8988T (cell line): ENCODE data around the gene CBLL1.

Experiments used
- DNase-seq: peaks from one replicate; pipeline ENCODE4 v3.0.0; 2011

The CBLL1 gene, protein sequence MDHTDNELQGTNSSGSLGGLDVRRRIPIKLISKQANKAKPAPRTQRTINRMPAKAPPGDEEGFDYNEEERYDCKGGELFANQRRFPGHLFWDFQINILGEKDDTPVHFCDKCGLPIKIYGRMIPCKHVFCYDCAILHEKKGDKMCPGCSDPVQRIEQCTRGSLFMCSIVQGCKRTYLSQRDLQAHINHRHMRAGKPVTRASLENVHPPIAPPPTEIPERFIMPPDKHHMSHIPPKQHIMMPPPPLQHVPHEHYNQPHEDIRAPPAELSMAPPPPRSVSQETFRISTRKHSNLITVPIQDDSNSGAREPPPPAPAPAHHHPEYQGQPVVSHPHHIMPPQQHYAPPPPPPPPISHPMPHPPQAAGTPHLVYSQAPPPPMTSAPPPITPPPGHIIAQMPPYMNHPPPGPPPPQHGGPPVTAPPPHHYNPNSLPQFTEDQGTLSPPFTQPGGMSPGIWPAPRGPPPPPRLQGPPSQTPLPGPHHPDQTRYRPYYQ

DNA sequence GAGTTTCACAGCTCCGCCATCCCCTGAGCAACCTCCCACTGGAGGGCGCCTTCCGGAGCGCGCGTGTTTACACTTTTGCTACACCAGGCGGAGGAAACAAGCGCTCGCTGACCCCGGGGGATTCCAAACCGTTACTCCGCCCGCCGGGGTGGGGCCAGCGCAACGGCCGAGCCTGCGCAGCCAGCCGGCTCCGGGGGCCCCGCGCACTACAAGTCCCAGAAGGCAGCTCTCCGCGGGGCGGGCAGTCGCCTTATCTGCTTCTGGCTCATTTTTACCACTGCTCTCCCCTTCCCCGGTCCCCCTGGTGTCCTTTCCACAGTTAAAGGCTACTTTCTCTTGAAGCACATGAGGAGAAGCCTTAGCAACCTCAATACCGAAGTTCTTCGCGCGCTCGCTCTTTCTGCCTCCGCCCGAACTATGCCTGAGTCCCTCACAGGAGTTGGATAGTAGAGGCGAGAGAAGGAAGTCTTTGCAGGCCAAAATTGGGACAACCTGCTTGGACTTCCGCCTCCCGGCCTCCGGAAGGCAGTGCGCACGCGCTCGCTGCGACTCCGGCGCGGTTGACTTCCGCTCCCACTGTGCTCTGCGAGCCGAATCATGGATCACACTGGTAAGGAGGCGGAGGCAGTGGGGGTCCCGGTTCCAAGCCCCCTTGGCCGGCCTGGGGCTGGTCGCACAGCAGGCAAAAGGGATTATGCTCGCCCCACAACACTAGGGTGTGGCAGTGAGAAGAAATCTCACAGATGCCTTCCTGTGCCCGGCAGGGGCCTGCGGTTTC lies at the start of gene CBLL1:
Gene CBLL1 (plus strand): TSS at position 576 of the 778 bp plus-strand sequence. CDS start 22 bp downstream, at position 598.
- DNase-seq: peak; percentile 57

DNA sequence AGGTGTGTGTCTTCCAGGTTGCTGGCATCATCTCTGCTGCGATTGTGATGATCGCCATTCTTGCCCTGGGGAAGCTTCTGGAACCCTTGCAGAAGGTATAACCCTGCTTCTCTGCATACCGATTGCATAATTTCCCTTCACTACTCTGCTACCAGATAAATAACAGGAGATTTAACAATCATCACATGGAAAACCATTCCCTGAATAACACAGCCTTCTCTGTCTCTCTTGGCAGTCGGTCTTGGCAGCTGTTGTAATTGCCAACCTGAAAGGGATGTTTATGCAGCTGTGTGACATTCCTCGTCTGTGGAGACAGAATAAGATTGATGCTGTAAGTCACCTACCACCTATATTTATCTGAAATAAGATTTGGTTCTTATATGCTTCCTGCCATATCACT lies 49.6 kb upstream of the CBLL1 start:
- DNase-seq: no peak

DNA sequence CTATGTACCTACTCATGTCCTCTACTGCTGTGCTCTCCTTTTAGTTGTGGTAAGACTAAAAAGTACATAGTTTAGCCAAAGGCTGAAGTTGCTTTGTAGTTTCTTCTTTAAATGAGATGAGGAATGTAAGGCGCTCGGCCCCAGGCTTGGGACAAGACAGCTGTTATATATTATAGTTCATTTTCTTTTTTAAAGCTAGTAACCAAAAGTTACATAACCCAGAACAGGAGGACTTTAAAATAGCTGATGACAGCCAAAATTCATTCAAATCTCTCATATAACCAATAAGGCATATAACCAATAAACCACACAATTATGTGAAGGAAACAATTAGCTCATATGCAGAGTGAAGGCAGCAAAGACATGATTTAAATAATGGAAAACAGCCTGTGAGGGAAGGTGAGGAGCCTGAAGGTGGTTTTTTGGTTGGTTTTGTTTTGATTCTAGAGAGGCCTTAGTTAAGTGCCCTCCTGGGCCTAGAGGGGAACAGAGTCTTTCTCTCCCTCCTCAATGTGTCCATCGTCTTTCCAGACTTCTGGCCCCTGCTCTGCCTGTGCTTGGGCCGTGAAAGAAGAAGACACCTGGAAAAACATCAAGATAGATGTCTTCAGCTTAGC lies 47.5 kb upstream of the CBLL1 start:
- DNase-seq: no peak

DNA sequence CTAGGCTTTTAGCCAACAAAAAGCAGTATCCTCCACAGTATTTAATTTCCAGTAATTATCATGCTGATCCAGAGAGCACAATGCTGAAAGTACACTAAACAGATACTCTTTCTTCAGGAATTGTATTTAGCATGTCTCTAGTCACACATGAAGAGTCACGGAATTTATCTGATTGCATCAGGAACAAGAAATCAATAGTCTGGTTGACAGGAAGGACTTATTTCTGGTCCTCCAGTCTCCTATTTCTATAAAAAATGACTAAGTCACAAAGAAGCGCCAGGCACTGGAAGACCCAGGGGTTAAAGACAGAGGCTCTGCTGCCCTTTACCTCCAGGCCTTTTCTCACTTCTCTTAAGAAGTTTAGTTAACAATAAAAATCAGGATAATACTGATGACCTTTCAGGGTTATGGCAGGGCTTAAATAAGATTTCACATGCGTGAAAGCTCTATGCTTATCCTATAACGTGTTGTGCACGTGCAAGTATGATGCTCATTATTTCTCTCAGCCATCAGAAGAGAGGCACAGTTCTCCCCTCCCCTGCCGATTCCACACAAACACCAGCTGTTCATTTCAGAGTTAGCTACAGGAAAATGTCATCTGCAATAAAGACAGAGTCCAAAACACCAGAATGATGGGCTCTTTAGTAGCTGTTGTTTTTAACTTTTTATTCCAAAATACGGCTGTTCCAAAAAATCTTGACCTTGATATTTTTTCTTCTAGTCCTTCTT lies 46.5 kb upstream of the CBLL1 start:
- DNase-seq: no peak

DNA sequence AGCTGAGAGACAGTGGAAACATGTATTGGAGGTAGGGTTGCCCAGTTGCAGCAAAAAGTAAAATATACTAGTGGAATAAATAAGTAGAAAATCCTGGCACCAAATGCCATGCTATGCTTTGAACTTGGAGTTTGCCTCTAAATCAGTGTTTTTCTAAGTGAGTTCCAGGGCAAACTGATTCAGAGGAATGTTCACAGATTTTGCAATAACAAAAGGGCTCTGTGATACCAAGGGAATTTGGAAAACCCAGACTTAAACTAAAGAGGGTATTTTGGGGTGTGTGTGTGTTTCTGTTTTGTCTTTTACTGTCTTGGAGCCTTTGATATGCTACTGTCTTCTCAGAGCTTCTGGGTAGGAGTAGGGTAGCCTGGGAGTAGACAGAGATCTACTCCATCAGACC lies 43.4 kb upstream of the CBLL1 start:
- DNase-seq: no peak

DNA sequence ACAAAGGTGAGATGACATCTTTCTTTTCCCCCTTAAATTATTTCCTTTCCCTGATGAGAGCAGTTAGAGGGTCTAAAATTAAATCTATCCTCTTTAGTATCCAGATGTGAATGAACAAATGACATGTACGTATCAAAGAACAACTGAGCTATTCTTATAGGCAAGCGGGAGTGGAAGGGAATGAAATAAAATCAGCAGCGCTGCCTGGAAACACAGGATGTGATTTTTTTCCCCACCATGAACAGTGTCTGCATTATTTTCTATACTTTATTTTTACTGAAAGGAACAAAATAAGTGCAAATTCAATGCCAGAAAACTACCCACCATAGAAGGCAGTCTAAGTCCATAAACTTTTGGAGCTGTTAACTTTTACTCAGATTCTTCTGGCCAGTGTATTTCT lies 42.8 kb upstream of the CBLL1 start:
- DNase-seq: no peak

DNA sequence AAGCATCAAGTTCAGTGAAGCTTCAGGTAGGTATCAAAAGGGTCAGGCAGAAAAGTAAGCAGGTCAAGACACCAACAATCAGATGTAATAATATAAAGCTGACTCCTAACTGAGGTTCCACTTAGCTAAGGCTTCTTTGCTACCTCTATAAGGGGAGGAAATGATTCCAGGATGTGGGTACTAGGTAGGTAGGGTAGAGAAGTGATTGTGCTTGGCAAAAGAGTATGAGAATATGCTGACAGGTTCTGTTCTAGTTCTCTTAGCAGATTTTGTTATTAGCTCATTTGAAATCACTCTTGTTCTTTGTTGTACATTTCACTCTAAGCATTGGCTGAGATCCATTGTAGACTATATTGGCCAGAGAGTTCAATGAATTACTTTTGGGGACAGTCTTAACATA lies 40.7 kb upstream of the CBLL1 start:
- no peak for DNase-seq

DNA sequence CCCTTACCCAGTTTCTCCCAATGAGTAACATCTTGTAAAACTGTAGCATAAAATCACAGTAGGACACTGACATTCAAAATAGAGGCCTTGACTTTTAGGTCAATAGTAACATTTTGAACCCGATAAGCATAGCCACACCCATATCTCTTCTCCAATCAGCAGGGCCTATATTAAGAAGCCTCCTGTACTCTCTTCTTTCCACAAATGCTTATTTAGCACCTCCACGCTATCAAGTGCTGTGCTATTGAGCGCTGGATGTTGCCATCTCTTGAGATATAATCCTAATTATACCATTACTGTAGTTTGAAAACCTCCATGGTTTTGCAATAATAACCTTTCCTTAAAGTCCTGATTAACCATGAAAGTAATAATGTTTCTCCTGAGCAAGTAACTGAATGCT lies 40.1 kb upstream of the CBLL1 start:
- DNase-seq: no peak

DNA sequence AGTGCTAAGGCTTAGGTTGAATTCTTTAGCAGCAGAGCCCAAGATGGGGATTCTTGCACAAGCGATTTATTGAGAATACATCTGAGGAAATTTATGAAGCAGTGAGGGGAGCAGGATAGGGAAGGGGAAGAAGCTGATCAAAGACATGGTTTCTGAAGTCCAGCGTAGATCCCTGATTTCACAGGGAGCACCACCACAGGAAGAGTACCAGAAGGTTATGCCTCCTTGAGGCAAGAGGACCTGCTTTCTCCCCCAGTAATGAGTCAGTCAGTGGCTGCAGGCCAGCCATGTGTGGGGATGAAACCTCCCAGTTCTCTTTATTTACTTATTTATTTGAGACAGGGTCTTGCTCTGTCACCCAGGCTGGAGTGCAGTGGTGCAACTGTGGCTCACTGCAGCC lies 35.0 kb upstream of the CBLL1 start:
- DNase-seq: no peak

DNA sequence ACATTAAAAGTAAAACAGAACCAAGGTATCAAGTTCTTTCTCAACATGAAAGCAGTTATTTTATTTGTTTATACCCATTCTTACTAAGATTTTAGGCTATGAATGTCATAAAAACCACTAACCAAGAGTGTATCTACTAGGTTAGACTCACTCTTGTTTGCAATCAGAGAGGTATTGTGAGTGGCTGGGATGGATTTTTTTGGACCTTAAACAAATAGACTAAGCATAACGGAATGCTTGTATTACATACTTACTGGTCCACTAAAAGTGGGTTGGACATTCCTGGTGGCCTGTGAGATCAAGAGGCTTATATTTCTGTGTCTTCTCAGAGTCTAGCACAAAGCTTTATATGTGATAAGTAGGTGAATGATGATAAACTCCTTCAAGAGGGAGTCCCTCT lies 32.6 kb upstream of the CBLL1 start:
- DNase-seq: no peak

DNA sequence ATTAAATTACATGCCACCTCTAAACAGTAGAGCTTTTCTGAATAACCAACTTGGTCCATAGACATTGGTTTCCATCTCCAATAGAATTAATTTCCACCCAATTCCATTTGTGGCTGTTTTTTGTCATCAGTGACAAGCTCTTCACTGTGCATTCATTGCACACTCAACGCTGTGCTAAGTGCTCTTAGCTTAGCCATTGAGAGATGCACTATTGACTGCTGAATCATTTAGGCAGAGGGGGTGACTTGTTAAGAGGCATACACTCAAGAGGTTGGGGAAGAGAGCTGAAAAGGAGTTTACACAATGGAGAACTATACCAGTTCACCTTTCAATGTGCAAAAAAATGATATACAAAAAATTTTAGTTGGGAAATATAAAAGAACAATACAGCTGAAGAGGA lies 31.9 kb upstream of the CBLL1 start:
- DNase-seq: no peak

DNA sequence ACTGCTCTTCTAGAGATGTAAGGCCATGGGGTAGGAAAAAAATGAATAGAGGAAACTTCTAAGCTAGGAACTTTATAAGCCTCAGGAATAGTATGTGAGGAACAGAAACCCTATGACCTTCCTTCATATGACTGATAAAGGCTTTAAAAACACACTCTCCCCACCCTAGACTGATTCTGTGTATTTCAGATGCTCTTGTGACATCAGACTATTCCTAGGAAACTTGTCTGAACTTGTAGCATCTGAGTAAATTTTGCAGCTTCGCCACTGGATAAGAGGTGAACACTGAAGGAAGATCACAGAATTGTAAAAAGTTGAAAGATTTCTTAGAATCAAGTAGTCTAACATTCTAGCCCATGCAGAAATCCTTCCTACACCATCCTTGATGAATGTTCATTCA lies 31.0 kb upstream of the CBLL1 start:
- DNase-seq: no peak

DNA sequence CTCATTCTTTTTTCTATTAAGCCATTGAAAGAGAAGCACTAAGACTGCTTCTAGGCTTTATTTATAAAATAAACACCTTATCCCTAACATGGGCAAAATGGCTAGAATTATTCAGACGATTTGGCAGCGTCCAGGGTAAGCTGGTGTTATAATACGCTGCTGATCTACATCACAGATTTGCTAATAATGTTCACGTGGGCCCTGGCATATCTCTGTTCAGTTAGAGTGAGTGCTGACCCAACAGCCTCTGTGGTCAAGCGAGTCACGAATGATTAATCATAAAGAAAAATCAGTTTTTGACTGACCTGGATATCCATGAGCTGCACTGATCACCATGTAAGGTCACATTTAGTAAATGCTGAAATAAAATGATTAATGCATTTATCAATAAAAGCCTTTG lies 28.4 kb upstream of the CBLL1 start:
- no peak for DNase-seq

DNA sequence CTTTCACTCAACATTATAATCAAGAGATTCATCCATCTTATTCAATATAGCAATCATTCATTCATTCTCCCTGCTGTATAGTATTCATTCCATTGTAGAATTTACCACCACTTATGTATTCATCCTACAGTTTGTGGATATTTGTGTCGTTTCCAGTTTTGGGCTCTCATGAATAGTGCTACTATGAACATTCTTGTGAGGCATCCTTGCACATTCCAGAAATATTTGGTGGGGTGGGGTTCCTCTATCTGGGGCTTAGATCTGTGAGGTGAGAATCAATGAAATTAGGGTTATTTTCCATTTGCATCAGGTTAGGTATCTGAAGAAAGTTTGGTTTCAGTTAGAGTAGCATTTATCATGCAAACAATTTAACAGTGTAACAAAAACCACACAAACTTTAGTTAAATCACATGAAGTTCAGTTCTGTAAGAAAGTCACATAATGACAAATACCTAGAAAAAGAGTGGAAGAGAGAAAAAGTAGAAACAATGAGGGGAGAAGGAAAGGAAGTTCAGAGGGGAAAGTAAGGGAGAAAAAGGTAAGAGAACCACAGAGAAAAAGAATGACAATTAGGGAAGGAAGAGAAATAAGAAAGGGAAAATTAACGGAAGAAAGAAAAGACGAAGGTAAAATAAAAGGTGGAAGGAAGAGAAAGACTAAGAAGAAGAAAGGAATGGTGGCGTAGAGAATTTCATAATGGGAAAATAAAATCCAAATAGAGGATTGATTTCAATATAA lies 25.3 kb upstream of the CBLL1 start:
- no peak for DNase-seq

DNA sequence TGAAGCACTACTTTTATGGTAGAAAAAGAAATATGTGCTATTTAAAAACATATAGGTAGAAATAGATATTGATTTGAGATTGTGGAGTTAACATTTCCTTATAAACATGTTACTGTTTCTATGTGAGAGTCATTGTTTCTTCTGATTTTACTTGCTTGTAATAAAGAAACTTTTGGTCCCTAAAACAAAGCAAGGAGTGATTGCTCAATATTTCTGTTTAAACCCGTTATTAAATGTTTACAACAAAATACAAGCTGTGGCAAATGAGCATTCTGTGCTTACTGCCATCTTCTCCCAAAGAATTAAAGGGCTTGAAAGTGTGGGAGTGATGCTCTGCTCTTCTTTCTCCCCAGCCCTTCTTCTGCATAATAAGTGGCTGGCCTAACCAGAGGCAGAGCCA lies 22.7 kb upstream of the CBLL1 start:
- DNase-seq: no peak

DNA sequence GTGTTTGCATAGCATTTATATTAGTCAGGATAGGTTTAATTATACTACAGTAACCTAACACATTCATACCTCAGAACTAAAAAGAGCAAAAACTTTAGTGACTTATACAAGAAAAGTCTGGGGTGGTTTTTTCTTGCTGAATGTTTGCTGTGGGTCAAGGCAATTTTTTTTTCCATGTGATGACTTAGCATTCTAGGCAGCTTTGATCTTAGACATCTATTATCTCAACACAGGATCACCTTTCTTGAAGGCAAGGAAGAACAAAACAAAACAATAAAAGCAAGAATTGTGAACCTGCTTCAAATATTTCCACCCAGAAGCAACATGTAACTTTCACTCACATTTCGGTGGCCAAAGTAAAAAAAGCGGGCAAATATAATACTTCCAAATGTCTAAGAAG lies 20.7 kb upstream of the CBLL1 start:
- no peak for DNase-seq

DNA sequence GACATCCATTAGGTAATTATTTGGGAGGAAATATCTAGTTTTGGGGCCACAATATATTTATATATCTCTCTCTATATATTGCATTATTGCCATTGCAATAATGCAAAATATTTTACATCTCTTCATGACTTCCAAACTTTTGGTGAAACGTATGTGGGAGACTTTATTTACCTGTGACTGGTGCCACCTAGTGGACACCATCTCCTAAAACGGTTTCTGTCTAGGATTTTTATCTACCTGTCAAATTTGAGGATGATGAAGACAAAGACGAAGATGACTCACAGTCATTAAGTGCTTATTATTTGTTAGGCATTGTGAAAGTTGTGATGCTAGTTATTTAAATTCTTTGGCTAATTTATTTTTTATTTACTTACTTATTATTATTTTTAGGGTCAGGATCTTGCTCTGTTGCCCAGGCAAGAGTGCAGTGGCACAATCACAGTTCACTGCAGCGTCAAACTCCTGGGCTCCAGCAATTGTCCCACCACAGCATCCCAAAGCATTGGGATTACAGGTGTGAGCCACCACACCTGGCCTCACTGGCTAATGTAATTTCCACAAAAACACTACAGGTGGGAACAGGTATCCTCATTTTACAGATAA lies 18.7 kb upstream of the CBLL1 start:
- peak; percentile 26 for DNase-seq

DNA sequence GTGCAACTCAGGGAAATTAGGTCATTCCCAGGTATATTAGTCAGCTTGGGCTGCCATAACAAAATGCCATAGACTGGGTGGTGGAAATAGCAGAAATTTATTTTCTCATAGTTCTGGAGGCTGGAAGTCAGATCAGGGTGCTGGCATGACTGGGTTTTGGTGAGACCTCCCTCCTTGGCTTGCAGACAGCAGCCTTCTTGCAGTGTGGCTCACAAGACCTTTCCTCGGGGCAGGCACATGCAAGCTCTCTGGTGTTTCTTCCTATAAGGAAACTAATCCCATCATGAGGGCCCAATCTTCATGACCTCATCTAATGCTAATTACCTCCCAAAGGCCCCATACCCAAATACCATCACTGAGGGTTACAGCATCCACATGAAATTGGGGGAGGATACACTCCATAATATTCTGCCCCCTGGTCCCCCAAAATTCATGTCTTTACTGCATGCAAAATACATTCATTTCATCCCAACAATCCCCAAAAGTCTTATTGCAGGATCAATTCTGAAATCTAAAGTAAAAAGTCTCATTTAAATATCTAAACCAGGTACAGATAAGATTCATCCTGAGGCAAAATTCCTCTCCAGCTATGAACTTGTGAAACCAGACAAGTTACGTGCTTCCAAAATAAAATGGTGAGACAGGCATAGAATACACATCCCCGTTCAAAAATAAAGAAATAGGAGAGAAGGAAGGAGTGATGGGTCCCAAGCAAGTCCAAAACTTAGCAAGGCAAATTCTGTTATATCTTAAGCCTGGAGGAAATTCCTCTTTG lies 17.4 kb upstream of the CBLL1 start:
- DNase-seq: no peak

DNA sequence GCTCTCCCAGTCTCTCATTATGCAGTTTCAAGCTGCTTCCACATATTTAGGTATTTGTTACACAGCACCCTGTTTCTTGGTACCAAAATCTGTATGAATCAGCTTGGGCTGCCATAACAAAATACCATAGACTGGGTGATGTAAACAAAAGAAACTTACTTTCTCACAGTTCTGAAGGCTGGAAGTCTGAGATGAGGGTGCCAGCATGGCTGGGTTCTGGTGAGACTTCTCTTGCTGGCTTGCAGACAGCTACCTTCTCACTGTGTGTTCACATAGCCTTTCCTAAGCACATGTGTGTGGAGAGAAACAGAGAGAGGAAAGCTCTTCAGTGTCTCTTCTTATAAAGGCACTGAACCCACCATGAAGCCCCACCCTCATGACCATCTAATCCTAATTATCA lies 15.7 kb upstream of the CBLL1 start:
- no peak for DNase-seq

DNA sequence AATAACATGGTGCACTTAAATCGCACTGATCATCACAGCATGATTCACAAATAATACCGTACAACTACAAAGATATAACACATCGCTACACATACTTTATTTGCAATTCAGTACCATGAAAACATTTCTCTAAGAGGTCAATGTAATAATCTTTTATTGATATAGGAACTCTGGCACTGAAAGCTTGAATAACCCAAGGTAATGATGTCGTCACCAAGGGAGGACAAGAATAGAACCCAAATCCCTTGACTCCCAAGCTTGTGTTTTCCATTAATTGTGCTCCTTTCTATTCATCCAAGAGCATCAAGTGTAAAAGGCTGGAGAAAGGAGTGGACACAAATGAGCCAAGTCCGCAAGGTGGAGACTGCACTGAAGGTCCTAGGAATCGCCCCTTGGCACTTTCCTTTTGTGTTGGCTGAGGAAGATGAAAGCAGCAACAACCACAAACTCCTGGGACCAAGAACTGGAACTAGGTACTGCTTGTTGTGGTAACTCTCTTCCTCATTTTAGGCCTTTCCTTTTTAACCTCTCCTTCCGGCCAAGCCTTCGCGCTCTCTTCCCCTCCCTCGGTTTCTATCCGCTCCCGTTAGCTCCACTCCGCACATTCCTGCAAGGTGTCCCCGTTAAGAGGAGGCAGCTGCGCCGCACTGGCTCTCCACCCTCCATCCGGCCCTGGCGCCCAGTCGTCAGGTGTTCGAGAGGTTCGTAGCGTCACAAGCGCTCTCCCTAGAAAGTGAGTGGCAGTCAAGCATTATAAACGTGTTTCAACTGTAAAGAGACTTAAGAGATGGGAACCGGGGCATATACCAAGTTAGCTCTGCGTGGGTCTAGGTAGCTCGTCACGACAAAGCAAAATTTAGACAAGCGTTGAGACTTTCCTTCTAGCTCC lies 1.0 kb upstream of the CBLL1 start:
- DNase-seq: no peak
